ENCODE results near the gene DAB2.

Gene DAB2

DNA sequence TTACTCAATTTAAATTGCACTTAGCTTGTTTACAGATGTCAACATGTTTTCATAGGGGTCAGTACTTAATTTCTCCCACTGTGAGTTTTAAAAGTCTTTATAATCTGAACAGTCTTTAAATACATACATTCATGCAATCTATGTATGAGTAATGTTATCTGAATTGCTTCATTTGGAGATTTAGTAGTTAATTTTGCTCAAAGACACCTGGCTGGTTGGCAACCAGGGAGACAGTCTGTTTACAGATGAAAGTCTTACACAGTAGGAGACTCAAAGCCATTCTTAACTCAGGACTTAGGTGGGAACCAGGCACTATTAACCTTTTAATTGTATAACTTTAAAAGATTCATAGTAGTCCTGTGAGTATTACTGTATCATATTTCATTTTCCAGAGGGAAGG is 29.3 kb downstream of the DAB2 start:
- H3F3A ChIP-seq (ENCODE audit: control insufficient read depth, insufficient read depth), result no peaks in the 10 kb centered on the region
- no peak overlapping the region for H3K27ac ChIP-seq (ENCODE audit: low read depth, low read length)
- H3K4me2 ChIP-seq (ENCODE audit: low read length), result no peak overlapping the region

DNA sequence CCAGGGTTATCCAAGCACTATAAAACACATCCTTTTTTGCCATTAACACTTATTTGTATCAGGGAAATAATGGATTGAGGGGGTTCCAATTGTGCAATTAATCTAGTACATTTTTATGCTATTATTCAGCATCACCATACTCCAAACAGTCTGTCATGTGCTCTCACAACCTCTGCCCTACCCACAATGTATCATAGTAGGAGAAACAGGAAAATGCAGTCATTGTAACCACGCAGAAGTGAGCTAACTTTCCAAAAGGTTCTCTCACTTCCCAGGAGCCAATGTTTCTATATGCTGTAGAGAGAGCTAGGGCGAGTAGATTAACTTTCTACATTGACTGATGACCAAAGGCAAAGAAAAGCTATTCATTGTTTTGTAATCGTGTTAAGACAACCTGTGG is 29.8 kb downstream of the DAB2 start:
- Histone ChIP-seq H3K79me2 (ENCODE audit: control insufficient read depth, low read length) (no peaks in the 10 kb centered on the region), H3K36me3 (ENCODE audit: control insufficient read depth, low read length) (no peaks in the 10 kb centered on the region), H3K4me1 (ENCODE audit: control insufficient read depth, low read length) (no peaks in the 10 kb centered on the region), H3K4me2 (ENCODE audit: low read length) (no peak overlapping the region), H3K9me3 (ENCODE audit: control insufficient read depth, insufficient read depth, low read length) (no peaks in the 10 kb centered on the region), H3F3A (ENCODE audit: control insufficient read depth, insufficient read depth) (no peaks in the 10 kb centered on the region), H3K4me3 (ENCODE audit: low read length) (no peak overlapping the region), H3K9me2 (replicated peaks; ENCODE audit: control insufficient read depth, low read length) (no peaks in the 10 kb centered on the region; the same call in 1 of the 2 replicates), H3K27me3 (ENCODE audit: control insufficient read depth, low read length) (no peaks in the 10 kb centered on the region), H3K27ac (ENCODE audit: low read depth, low read length) (no peak overlapping the region), H4K20me1 (ENCODE audit: control insufficient read depth, insufficient read depth, low read depth, low read length) (no peaks in the 10 kb centered on the region)
- no peak for TF ChIP-seq EZH2phosphoT487 (IDR thresholded peaks at IDR 0.05; ENCODE audit: borderline replicate concordance, low read length)
- TF ChIP-seq, protein P1, sequence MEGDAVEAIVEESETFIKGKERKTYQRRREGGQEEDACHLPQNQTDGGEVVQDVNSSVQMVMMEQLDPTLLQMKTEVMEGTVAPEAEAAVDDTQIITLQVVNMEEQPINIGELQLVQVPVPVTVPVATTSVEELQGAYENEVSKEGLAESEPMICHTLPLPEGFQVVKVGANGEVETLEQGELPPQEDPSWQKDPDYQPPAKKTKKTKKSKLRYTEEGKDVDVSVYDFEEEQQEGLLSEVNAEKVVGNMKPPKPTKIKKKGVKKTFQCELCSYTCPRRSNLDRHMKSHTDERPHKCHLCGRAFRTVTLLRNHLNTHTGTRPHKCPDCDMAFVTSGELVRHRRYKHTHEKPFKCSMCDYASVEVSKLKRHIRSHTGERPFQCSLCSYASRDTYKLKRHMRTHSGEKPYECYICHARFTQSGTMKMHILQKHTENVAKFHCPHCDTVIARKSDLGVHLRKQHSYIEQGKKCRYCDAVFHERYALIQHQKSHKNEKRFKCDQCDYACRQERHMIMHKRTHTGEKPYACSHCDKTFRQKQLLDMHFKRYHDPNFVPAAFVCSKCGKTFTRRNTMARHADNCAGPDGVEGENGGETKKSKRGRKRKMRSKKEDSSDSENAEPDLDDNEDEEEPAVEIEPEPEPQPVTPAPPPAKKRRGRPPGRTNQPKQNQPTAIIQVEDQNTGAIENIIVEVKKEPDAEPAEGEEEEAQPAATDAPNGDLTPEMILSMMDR (IDR thresholded peaks at IDR 0.05; ENCODE audit: low read depth, low read length, poor library complexity, severe bottlenecking), result no peak

More for the DNA sequence above, 29.3 kb downstream of the DAB2 start:
- Histone ChIP-seq H3K36me3 (ENCODE audit: control insufficient read depth, low read length) (no peaks in the 10 kb centered on the region), H3K4me1 (ENCODE audit: control insufficient read depth, low read length) (no peaks in the 10 kb centered on the region), H3K27me3 (ENCODE audit: control insufficient read depth, low read length) (no peaks in the 10 kb centered on the region), H3K79me2 (ENCODE audit: control insufficient read depth, low read length) (no peaks in the 10 kb centered on the region), H3K9me3 (ENCODE audit: control insufficient read depth, insufficient read depth, low read length) (no peaks in the 10 kb centered on the region), H4K20me1 (ENCODE audit: control insufficient read depth, insufficient read depth, low read depth, low read length) (no peaks in the 10 kb centered on the region), H3K4me3 (ENCODE audit: low read length) (no peak overlapping the region), H3K9me2 (replicated peaks; ENCODE audit: control insufficient read depth, low read length) (no peaks in the 10 kb centered on the region; the same call in 1 of the 2 replicates)
- TF ChIP-seq EZH2phosphoT487 (IDR thresholded peaks at IDR 0.05; ENCODE audit: borderline replicate concordance, low read length), result no peak

DNA sequence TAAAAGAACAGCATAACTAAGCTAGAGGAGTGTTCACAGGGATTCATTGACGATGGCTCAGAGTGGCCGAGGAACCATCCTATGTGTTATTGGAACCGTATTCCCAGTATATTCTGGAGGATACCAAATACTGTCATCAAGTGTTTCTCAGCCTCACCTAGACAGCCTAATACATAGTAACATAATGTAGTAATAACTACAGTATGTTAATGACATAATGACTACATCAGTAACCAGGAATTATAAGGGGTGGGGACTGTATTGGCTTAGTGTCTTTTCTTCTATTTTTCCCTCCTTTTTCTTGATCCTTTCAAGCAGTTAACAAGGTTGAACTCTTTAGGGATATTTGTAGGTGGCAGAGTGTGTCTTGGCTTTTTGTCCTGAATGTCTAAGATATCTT is 33.8 kb downstream of the DAB2 start:
- no peaks in the 10 kb centered on the region for H4K20me1 ChIP-seq (ENCODE audit: control insufficient read depth, insufficient read depth, low read depth, low read length)
- H3K27ac ChIP-seq (ENCODE audit: low read depth, low read length), result no peak overlapping the region
- no peak overlapping the region for H3K4me2 ChIP-seq (ENCODE audit: low read length)
- no peaks in the 10 kb centered on the region for H3K9me2 ChIP-seq (replicated peaks; ENCODE audit: control insufficient read depth, low read length)
- TF ChIP-seq, protein P1 (IDR thresholded peaks at IDR 0.05; ENCODE audit: low read depth, low read length, poor library complexity, severe bottlenecking), result no peak
- no peak for TF ChIP-seq EZH2phosphoT487 (IDR thresholded peaks at IDR 0.05; ENCODE audit: borderline replicate concordance, low read length)
- H3F3A ChIP-seq (ENCODE audit: control insufficient read depth, insufficient read depth), result no peaks in the 10 kb centered on the region
- no peak overlapping the region for H3K4me3 ChIP-seq (ENCODE audit: low read length)
- no peaks in the 10 kb centered on the region for H3K79me2 ChIP-seq (ENCODE audit: control insufficient read depth, low read length)
- H3K27me3 ChIP-seq (ENCODE audit: control insufficient read depth, low read length), result no peaks in the 10 kb centered on the region
- H3K9me3 ChIP-seq (ENCODE audit: control insufficient read depth, insufficient read depth, low read length), result no peaks in the 10 kb centered on the region
- H3K36me3 ChIP-seq (ENCODE audit: control insufficient read depth, low read length), result no peaks in the 10 kb centered on the region
- H3K4me1 ChIP-seq (ENCODE audit: control insufficient read depth, low read length), result no peaks in the 10 kb centered on the region

DNA sequence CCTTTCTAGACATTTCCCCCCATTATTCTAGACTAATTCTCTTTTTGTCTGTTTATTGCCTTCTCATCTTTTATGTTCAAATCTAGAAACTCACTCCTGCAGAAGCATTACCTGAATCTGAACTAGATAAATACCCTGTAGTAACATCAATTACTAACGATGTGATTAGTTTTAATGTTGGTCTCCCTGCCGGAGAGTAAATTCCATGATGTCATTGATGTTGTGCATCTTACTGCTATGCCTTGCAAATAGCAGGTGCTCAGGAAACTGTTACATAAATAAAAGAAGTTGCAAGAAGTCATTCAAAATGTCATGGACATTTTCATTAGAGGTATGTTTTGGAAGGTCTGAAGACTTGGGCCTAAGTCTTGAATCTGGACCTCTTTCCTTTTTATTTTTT is 37.5 kb downstream of the DAB2 start:
- no peaks in the 10 kb centered on the region for H3K4me1 ChIP-seq (ENCODE audit: control insufficient read depth, low read length)
- H3K4me3 ChIP-seq (ENCODE audit: low read length), result no peak overlapping the region
- no peak overlapping the region for H3K27ac ChIP-seq (ENCODE audit: low read depth, low read length)
- H3K9me3 ChIP-seq (ENCODE audit: control insufficient read depth, insufficient read depth, low read length), result no peaks in the 10 kb centered on the region
- H3K79me2 ChIP-seq (ENCODE audit: control insufficient read depth, low read length), result no peaks in the 10 kb centered on the region
- no peaks in the 10 kb centered on the region for H3F3A ChIP-seq (ENCODE audit: control insufficient read depth, insufficient read depth)
- TF ChIP-seq EZH2phosphoT487 (IDR thresholded peaks at IDR 0.05; ENCODE audit: borderline replicate concordance, low read length), result no peak
- TF ChIP-seq, protein P1 (IDR thresholded peaks at IDR 0.05; ENCODE audit: low read depth, low read length, poor library complexity, severe bottlenecking), result no peak
- H4K20me1 ChIP-seq (ENCODE audit: control insufficient read depth, insufficient read depth, low read depth, low read length), result no peaks in the 10 kb centered on the region
- H3K9me2 ChIP-seq (replicated peaks; ENCODE audit: control insufficient read depth, low read length), result no peaks in the 10 kb centered on the region
- no peaks in the 10 kb centered on the region for H3K36me3 ChIP-seq (ENCODE audit: control insufficient read depth, low read length)
- H3K4me2 ChIP-seq (ENCODE audit: low read length), result no peak overlapping the region
- H3K27me3 ChIP-seq (ENCODE audit: control insufficient read depth, low read length), result no peaks in the 10 kb centered on the region
